ENCODE data around the gene SPATA9. TPM values are rescaled to one million over a fixed set of nuclear protein-coding genes. Genes with fewer than 3 reads are reported as not detected.

Gene SPATA9
- total and polyA plus RNA-seq, 2 of the 8 experiments (the other 6 are each of a cell fraction or from before 2014, with no cell fraction given): not detected

DNA sequence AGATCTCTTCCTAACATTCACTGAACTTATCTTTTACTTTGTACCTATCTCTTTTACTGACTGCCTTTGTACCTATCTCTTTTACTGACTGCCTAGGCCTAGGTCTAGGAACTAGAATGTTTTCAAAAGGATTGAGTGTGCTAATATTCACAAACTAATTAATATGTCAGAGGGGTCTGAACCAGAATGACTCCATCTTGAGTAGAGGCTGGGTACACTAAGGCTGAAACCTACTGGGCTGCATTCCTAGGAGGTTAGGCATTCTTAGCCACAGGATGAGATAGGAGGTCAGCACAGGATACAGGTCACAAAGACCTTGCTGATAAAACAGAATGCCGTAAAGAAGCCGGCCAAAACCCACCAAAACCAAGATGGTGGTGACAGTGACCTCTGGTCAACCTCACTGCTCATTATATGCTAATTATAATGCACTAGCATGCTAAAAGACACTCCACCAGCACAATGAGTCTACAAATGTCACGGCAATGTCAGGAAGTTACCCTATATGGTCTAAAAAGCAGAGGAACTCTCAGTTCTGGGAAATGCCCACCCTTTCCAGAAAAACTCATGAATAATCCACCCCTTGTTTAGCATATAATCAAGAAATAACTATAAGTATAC is 45.8 kb upstream of the SPATA9 start:
- H2BK15ac ChIP-seq (ENCODE audit: low read length): no peak overlapping the region
- H3K56ac ChIP-seq (replicated peaks; ENCODE audit: insufficient read length, low read depth, low read length): no peak overlapping the region
- H4K5ac ChIP-seq (ENCODE audit: insufficient read length, low read depth, low read length): no peak overlapping the region
- H3K79me2 ChIP-seq (ENCODE audit: control insufficient read depth in 1 of 2, insufficient read depth in 2 of 2, low read length in 2 of 2): no peaks in the 10 kb centered on the region
- H3K4me3 ChIP-seq (ENCODE audit: extremely low read depth in 1 of 4, insufficient read depth in 2 of 4, low read depth in 3 of 4, low read length in 4 of 4): no peak overlapping the region
- peaks cover 1 to 37% (median 18%) of the 10 kb centered on the region in 4 experiments for H3K27me3 ChIP-seq (replicated peaks in 1 of 4; ENCODE audit: control insufficient read depth in 3 of 4, extremely low read depth in 1 of 4, insufficient read depth in 3 of 4, low read length in 3 of 4)
- FAIRE-seq: no peak
- no peak overlapping the region for H2BK5ac ChIP-seq (ENCODE audit: low read depth, low read length)
- no peak overlapping the region for H2AK5ac ChIP-seq (ENCODE audit: low read depth, low read length)
- H2BK12ac ChIP-seq (ENCODE audit: low read depth, low read length): no peak overlapping the region
- no peaks in the 10 kb centered on the region for H3K36me3 ChIP-seq (ENCODE audit: control insufficient read depth in 2 of 4, insufficient read depth in 4 of 4, low read length in 3 of 4)
- DNase-seq (ENCODE audit: low read depth in 1 of 2, low spot score in 2 of 2): no peak
- POLR2A ChIA-PET (ENCODE audit: partially characterized antibody): interaction anchor here (1.5 kb wide), 1 partner anchor 17 kb away, joined by 3 read pairs; no protein-coding TSS in a partner anchor
- no peak overlapping the region for H3K4ac ChIP-seq (replicated peaks; ENCODE audit: insufficient read length, low read depth, low read length)
- no peak overlapping the region for H4K8ac ChIP-seq (ENCODE audit: extremely low read depth, insufficient read depth, low read length)
- no peak overlapping the region for H4K91ac ChIP-seq (replicated peaks; ENCODE audit: insufficient read length, low read length)
- 91% methylated on average over 3 of the region's 3 CpGs; no CpG with 5 or more reads in 1 of the 2 experiments for WGBS, 2 experiments (ENCODE audit: extremely low coverage in 1 of 2, insufficient coverage in 1 of 2, insufficient read length in 1 of 2, insufficient replicate concordance in 2 of 2, low coverage in 1 of 2, low lambda C conversion rate in 2 of 2, missing lambda C conversion rate in 1 of 2)
- no peak overlapping the region for H3K14ac ChIP-seq (ENCODE audit: insufficient read length)
- H3K27ac ChIP-seq (ENCODE audit: low read depth, low read length): no peak overlapping the region
- no peak overlapping the region for H3K9ac ChIP-seq (replicated peaks in 1 of 4; ENCODE audit: extremely low read depth in 1 of 4, low read depth in 3 of 4, low read length in 3 of 4)
- H3K9me3 ChIP-seq (ENCODE audit: insufficient read depth in 2 of 2, low read depth in 1 of 2, low read length in 1 of 2): no peaks in the 10 kb centered on the region
- H3K18ac ChIP-seq (ENCODE audit: extremely low read depth, low read length): no peak overlapping the region
- H3K4me1 ChIP-seq (replicated peaks in 1 of 4; ENCODE audit: control insufficient read depth in 3 of 4, insufficient read depth in 4 of 4, low read length in 3 of 4): peaks cover 0 to 12% (median 8%) of the 10 kb centered on the region in 4 experiments; a peak in 5 of 7 replicates
- no peak overlapping the region for H2AFZ ChIP-seq (ENCODE audit: low read length)
- no peak overlapping the region for H2BK20ac ChIP-seq (ENCODE audit: low read length)
- H3K23ac ChIP-seq (ENCODE audit: insufficient read length): no peak overlapping the region
- H3K79me1 ChIP-seq (ENCODE audit: low read depth, low read length): no peaks in the 10 kb centered on the region
- H3K23me2 ChIP-seq (ENCODE audit: low read depth, low read length): peaks cover 6% of the 10 kb centered on the region
- H2BK120ac ChIP-seq (replicated peaks; ENCODE audit: low read depth, low read length): no peak overlapping the region
- CTCF ChIA-PET (ENCODE audit: partially characterized antibody): no interaction called here
- no peaks in the 10 kb centered on the region for H4K20me1 ChIP-seq (replicated peaks in 1 of 2; ENCODE audit: control insufficient read depth in 1 of 2, insufficient read depth in 2 of 2, low read length in 2 of 2)
- TF ChIP-seq SP1 (IDR thresholded peaks at IDR 0.05; ENCODE audit: low read depth, low read length): 0 out of 2 replicates have a peak, but pooled peaks have one; percentile 47
- TF ChIP-seq KDM1A (IDR thresholded peaks at IDR 0.05; ENCODE audit: borderline replicate concordance, low read length): no peak
- TF ChIP-seq YY1 (IDR thresholded peaks at IDR 0.05; ENCODE audit: low read depth, low read length): 0 out of 2 replicates have a peak, but pooled peaks have one; percentile 35
- peak; percentile 91 for TF ChIP-seq TEAD4 (IDR thresholded peaks at IDR 0.05; ENCODE audit: low read depth, low read length)
- TF ChIP-seq JUN (IDR thresholded peaks at IDR 0.05; ENCODE audit: low read depth, low read length): no peak
- H3K4me2 ChIP-seq (ENCODE audit: insufficient read depth in 1 of 2, low read depth in 2 of 2, low read length in 2 of 2): no peak overlapping the region
